Esophagus muscularis mucosa (tissue), 4 donors: ENCODE measurements around the gene TOR2A.

Experiments
- CTCF ChIP-seq, 3 experiments: fragments of 200-600 bp in 2 of 3; fragments of 450-650 bp in 1 of 3; sonication (generic) in 2 of 3; IDR thresholded peaks; one replicate each; pipeline ENCODE4 v1.5.1; 2017 to 2019; ENCODE audit warnings: antibody characterized with exemption in 3 of 3, mild to moderate bottlenecking in 2 of 3, moderate library complexity in 1 of 3
- EP300 ChIP-seq: sonication (generic); formaldehyde crosslinking; IDR thresholded peaks from one replicate; pipeline ENCODE4 v1.6.1; 2017; ENCODE audit warnings: antibody characterized with exemption
- POLR2A ChIP-seq: fragments of 450-650 bp; IDR thresholded peaks from one replicate; pipeline ENCODE4 v1.6.1; 2017; ENCODE audit warnings: antibody characterized with exemption, moderate library complexity, mild to moderate bottlenecking, low read depth
- POLR2AphosphoS5 ChIP-seq, 2 donors: sonication (generic); formaldehyde crosslinking; IDR thresholded peaks; one replicate each; pipeline ENCODE4 v1.6.1; 2017; ENCODE audit warnings: antibody characterized with exemption in 2 of 2

GRCh38 chr9:127754099-127755060 is 19.3 kb upstream of the TOR2A start:
- TF ChIP-seq POLR2AphosphoS5 (IDR thresholded peaks at IDR 0.05) = no peak
- no peak for TF ChIP-seq CTCF (IDR thresholded peaks at IDR 0.05)
- TF ChIP-seq POLR2A = no peak
- TF ChIP-seq EP300 = no peak
